Large intestine (tissue), 3 donors: ENCODE data around the gene ALDH1A3. TPM values are rescaled to one million over a fixed set of nuclear protein-coding genes. Genes with fewer than 3 reads are reported as not detected.

ENCODE experiments used
- DNase-seq, 2 donors: peaks; one replicate each; pipeline versions ENCODE4 v3.0.0 to v3.0.0-alpha.2; 2013
- H3K27ac ChIP-seq: one replicate; pipeline ENCODE4 v1.5.1; 2013; ENCODE audit warnings: low read length
- H3K27me3 ChIP-seq: 2 replicates; pipeline ENCODE4 v1.6.1; 2013; ENCODE audit warnings: low read length; ENCODE audit not compliant: control insufficient read depth, insufficient read depth
- H3K36me3 ChIP-seq: 2 replicates; pipeline ENCODE4 v1.6.1; 2013; ENCODE audit warnings: low read length; ENCODE audit not compliant: control insufficient read depth, insufficient read depth
- H3K4me1 ChIP-seq: one replicate; pipeline ENCODE4 v1.6.1; 2013; ENCODE audit warnings: low read length; ENCODE audit not compliant: control insufficient read depth, insufficient read depth
- H3K4me3 ChIP-seq: one replicate; pipeline ENCODE4 v1.5.1; 2013; ENCODE audit warnings: low read length
- H3K9me3 ChIP-seq: one replicate; pipeline ENCODE4 v1.6.1; 2013; ENCODE audit warnings: mild to moderate bottlenecking, low read depth, low read length, moderate library complexity; ENCODE audit not compliant: control insufficient read depth
- whole genome bisulfite sequencing: methylation state at CpG from one replicate; pipeline ENCODE4 v1.1.5; 2013; ENCODE audit warnings: low lambda C conversion rate; ENCODE audit not compliant: insufficient coverage; 5-methylcytosine and 5-hydroxymethylcytosine counted together
- polyA plus RNA-seq: library from polyadenylated mRNA; unstranded; fragments of 120-200 nt; gene quantifications from one replicate; pipeline ENCODE4 v1.2.1, GENCODE V29; 2013

Gene ALDH1A3
- polyA plus RNA-seq, 1 donor = 23.8 TPM

- H3K4me1 ChIP-seq = no peaks in the 10 kb centered on the region
- 40% methylated on average over 1 of the region's 3 CpGs for WGBS
- H3K27me3 ChIP-seq = peaks cover 4% of the 10 kb centered on the region
- H3K27ac ChIP-seq = no peak overlapping the region
- H3K9me3 ChIP-seq = no peaks in the 10 kb centered on the region
- H3K36me3 ChIP-seq = no peaks in the 10 kb centered on the region
- DNase-seq = no peak
- H3K4me3 ChIP-seq = no peak overlapping the region
Observed at GRCh38 chr15:100867433-100867832, 12.2 kb upstream of the ALDH1A3 start.

GRCh38 chr15:100869151-100869999 lies 10.3 kb upstream of the ALDH1A3 start:
- no peak for DNase-seq
- no peaks in the 10 kb centered on the region for H3K36me3 ChIP-seq
- H3K27me3 ChIP-seq = peaks cover 9% of the 10 kb centered on the region
- no peaks in the 10 kb centered on the region for H3K9me3 ChIP-seq
- H3K4me3 ChIP-seq = no peak overlapping the region
- H3K4me1 ChIP-seq = no peaks in the 10 kb centered on the region
- H3K27ac ChIP-seq = no peak overlapping the region
- WGBS = 45% methylated on average over 2 of the region's 13 CpGs

GRCh38 chr15:100873029-100873677 lies 6.5 kb upstream of the ALDH1A3 start:
- Histone ChIP-seq H3K27me3 (peaks cover 36% of the 10 kb centered on the region), H3K36me3 (no peaks in the 10 kb centered on the region), H3K27ac (no peak overlapping the region), H3K4me1 (no peaks in the 10 kb centered on the region), H3K9me3 (no peaks in the 10 kb centered on the region), H3K4me3 (no peak overlapping the region)
- WGBS = no CpG with 5 or more reads among the region's 2 CpGs
- peak; percentile 69 to 70 for DNase-seq

DNA sequence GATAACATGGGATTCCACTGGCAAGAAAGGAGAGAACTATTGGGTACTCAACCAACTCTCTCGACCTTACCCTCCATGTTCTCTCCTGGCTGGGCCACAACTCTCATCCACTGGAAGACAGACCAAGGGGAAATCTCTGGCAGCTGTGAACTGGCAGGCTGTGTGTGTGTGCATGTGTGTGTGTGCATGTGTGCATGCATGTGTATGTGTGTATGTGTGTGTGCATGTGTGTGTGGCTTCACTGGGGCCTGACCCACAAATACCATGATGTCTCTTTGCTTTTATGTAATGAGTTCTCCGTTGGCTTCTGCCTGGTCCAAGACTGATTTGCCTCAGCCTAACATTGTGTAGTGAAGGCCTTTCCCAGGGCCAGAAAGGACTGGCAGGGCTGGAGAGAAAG lies 4.1 kb upstream of the ALDH1A3 start:
- Histone ChIP-seq H3K9me3 (no peaks in the 10 kb centered on the region), H3K4me3 (no peak overlapping the region), H3K27ac (no peak overlapping the region), H3K27me3 (peaks cover 45% of the 10 kb centered on the region), H3K36me3 (no peaks in the 10 kb centered on the region), H3K4me1 (no peaks in the 10 kb centered on the region)
- WGBS = no CpG with 5 or more reads among the region's 2 CpGs
- no peak for DNase-seq

GRCh38 chr15:100875976-100876375 lies 3.7 kb upstream of the ALDH1A3 start:
- Histone ChIP-seq H3K27ac (no peak overlapping the region), H3K27me3 (peaks cover 49% of the 10 kb centered on the region), H3K4me1 (no peaks in the 10 kb centered on the region), H3K9me3 (no peaks in the 10 kb centered on the region), H3K36me3 (no peaks in the 10 kb centered on the region), H3K4me3 (no peak overlapping the region)
- DNase-seq = no peak
- 80% methylated on average over 1 of the region's 7 CpGs for WGBS

GRCh38 chr15:100877551-100877950 lies 2.1 kb upstream of the ALDH1A3 start:
- Histone ChIP-seq H3K27me3 (peaks cover 63% of the 10 kb centered on the region), H3K27ac (no peak overlapping the region), H3K36me3 (no peaks in the 10 kb centered on the region), H3K9me3 (no peaks in the 10 kb centered on the region), H3K4me1 (no peaks in the 10 kb centered on the region), H3K4me3 (no peak overlapping the region)
- no CpG with 5 or more reads among the region's 10 CpGs for WGBS
- DNase-seq = no peak

- peaks cover 65% of the 10 kb centered on the region for H3K27me3 ChIP-seq
- no CpG with 5 or more reads among the region's 11 CpGs for WGBS
Observed at GRCh38 chr15:100878130-100878529, 1.5 kb upstream of the ALDH1A3 start.

DNA sequence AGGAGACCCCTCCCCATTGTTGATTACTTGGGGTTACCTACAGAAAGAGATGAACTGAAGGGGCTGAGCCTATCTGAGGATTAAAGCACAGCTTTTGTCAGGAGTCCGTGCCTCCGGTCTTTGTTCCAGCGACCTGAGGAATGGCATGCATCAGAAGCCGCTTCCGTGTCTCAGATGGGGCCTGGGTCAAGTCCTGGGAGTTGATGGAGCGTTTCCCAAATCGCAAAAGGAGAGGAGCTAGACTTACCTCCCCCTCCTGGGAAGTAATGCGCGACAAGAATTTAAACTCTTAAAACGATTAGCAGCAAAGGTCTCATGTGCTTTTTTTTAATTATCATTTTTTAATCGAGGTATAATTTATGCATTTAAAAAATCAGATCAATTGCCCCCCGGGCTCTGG lies 983 bp upstream of the ALDH1A3 start:
- peaks cover 68% of the 10 kb centered on the region for H3K27me3 ChIP-seq
- DNase-seq = no peak
- no peaks in the 10 kb centered on the region for H3K9me3 ChIP-seq
- no peak overlapping the region for H3K27ac ChIP-seq
- H3K4me1 ChIP-seq = no peaks in the 10 kb centered on the region
- H3K36me3 ChIP-seq = no peaks in the 10 kb centered on the region
- WGBS = no CpG with 5 or more reads among the region's 12 CpGs
- H3K4me3 ChIP-seq = no peak overlapping the region

More at GRCh38 chr15:100878130-100878529, 1.5 kb upstream of the ALDH1A3 start:
- no peak for DNase-seq
- Histone ChIP-seq H3K9me3 (no peaks in the 10 kb centered on the region), H3K36me3 (no peaks in the 10 kb centered on the region), H3K4me3 (no peak overlapping the region), H3K4me1 (no peaks in the 10 kb centered on the region), H3K27ac (no peak overlapping the region)

DNA sequence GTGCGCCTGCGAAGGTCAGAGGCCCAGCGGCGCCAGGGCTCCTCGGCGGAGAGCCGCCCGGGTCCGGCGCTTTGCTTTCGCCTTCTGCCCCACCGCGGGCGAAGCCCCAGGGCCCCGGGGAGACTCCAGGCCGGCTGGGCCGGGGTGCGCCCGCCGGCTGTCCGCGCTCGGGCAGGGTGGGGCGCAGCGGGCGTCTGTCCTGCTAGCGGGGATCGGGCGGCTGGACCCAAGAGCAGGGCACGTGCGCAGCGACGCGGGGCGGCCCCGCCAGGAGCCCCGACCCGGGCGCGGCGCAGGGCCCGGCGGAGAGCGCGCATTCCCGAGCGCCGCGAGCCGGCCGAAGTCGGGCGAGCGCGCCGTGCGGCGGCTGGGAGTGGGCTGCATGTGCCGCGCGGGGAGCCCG lies 569 bp upstream of the ALDH1A3 start:
- Histone ChIP-seq H3K4me1 (no peaks in the 10 kb centered on the region), H3K9me3 (no peaks in the 10 kb centered on the region), H3K4me3 (no peak overlapping the region), H3K27me3 (peaks cover 67% of the 10 kb centered on the region), H3K27ac (no peak overlapping the region), H3K36me3 (no peaks in the 10 kb centered on the region)
- WGBS = no CpG with 5 or more reads among the region's 62 CpGs
- no peak for DNase-seq

DNA sequence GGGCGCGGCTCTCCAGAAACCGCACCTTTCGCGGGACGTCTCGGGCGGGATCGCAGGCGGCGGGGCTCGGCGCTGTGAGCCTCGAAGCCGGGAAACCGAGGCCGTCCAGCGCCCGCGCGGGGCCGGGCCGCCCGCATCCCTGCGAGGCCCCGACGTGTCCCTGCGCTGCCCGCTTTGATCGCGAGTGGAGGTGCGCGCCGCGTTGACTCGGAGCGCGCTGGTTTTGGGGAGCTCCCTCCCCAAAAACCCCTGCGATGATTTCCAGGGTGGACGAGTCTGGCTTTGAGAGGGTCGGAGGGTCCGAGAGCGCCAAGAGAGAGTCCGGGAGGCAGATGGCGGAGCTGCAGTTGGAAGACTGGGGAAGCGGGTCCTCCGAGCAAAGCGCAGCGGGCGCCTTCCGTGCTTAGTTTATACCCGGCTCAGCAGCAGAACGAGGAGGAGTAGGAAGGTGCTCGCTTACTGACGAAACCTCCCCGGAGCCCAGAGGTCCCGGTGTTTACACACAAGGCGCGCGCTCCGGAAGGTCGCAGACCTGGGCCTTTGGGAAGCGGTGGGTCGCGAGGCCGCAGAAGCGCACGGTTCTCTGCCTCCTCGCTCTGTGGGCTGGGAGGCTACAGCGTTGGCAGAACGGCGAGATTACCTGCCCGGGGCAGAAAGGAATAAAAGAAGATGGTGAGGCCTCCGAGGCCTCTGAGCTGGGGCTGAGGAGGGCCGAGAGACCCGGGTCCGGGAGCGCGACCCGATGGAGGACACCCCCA lies 687 bp downstream of the ALDH1A3 start:
- Histone ChIP-seq H3K27ac (no peak overlapping the region), H3K27me3 (peaks cover 71% of the 10 kb centered on the region), H3K4me1 (no peaks in the 10 kb centered on the region), H3K36me3 (no peaks in the 10 kb centered on the region), H3K9me3 (no peaks in the 10 kb centered on the region), H3K4me3 (peak overlapping the region; percentile 43)
- WGBS = no CpG with 5 or more reads among the region's 80 CpGs
- peak in 1 of 2 donors; percentile 20 for DNase-seq
